Osteoblast (primary cell): ENCODE results near the gene TBX5. TPM values are rescaled to one million over a fixed set of nuclear protein-coding genes. Genes with fewer than 3 reads are reported as not detected.

Experiments
- DNase-seq: peaks from one replicate; pipeline ENCODE4 v3.0.0; 2011; ENCODE audit warnings: low spot score, mixed read lengths; ENCODE audit not compliant: insufficient read length; ENCODE audit errors: missing footprints
- H2AFZ ChIP-seq: 2 replicates; pipeline ENCODE4 v1.6.0; 2011; ENCODE audit warnings: mild to moderate bottlenecking, low read length
- H3K27ac ChIP-seq: 2 replicates; pipeline ENCODE4 v1.5.1; 2011; ENCODE audit warnings: mild to moderate bottlenecking, low read depth, low read length, moderate library complexity
- H3K27me3 ChIP-seq: 2 replicates; pipeline ENCODE4 v1.6.0; 2012; ENCODE audit warnings: mild to moderate bottlenecking, control low read depth, inconsistent platforms, low read length, moderate library complexity; ENCODE audit not compliant: insufficient read depth
- H3K36me3 ChIP-seq: 2 replicates; pipeline ENCODE4 v1.5.1; 2011; ENCODE audit warnings: mild to moderate bottlenecking, low read length, control low read depth, moderate library complexity; ENCODE audit not compliant: insufficient read depth
- H3K4me1 ChIP-seq: 2 replicates; pipeline ENCODE4 v1.5.1; 2011; ENCODE audit warnings: mild to moderate bottlenecking, low read length, control low read depth, moderate library complexity; ENCODE audit not compliant: insufficient read depth
- H3K4me2 ChIP-seq: 2 replicates; pipeline ENCODE4 v1.6.0; 2011; ENCODE audit warnings: mild to moderate bottlenecking, low read length; ENCODE audit not compliant: insufficient read depth
- H3K4me3 ChIP-seq: fragments of 200-600 bp; sonication (generic); 3 replicates; pipeline ENCODE4 v1.5.1; 2012; ENCODE audit warnings: mild to moderate bottlenecking, low read length, inconsistent platforms; ENCODE audit not compliant: insufficient read depth
- H3K79me2 ChIP-seq: 2 replicates; pipeline ENCODE4 v1.6.0; 2012; ENCODE audit warnings: mild to moderate bottlenecking, low read length, control low read depth, inconsistent platforms; ENCODE audit not compliant: insufficient read depth
- H3K9me3 ChIP-seq: 2 replicates; pipeline ENCODE4 v1.5.1; 2011; ENCODE audit warnings: low read depth, low read length, control low read depth
- H4K20me1 ChIP-seq: 2 replicates; pipeline ENCODE4 v1.6.0; 2012; ENCODE audit warnings: mild to moderate bottlenecking, low read length, control low read depth; ENCODE audit not compliant: insufficient read depth
- total RNA-seq: library from RNA; depleted of rRNA; stranded (reverse); fragments of >200 nt; gene quantifications from 2 replicates; pipeline ENCODE4 v1.2.3, GENCODE V29; 2012
- TF ChIP-seq, protein P1 (sequence below): IDR thresholded peaks from 2 replicates; pipeline ENCODE4 v1.5.1; 2011; ENCODE audit warnings: mild to moderate bottlenecking, low read depth, low read length, moderate library complexity; ENCODE audit errors: extremely low read depth

The TBX5 gene
- total RNA-seq, 1 donor = not detected

DNA sequence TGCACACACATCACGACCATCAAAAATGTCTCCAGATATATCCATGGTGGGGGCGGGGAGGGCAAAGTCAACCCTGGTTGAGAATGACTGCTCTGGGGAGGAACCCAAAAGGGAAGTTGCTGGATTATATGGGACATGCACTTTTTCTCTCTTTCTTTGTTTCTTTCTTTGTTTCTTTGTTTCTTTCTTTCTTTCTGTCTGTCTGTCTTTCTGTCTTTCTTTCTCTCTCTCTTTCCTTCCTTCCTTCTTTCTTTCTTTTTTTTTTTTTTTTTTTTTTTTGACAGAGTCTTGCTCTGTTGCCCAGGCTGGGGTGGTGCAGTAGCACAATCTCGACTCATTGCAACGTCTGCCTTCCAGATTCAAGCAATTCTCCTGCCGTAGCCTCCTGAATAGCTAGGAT lies 71.5 kb downstream of the TBX5 start:
- Histone ChIP-seq H3K4me3 (no peak overlapping the region), H2AFZ (no peak overlapping the region), H3K4me1 (no peaks in the 10 kb centered on the region), H3K27me3 (no peaks in the 10 kb centered on the region), H3K9me3 (no peaks in the 10 kb centered on the region), H4K20me1 (no peaks in the 10 kb centered on the region), H3K79me2 (no peaks in the 10 kb centered on the region), H3K27ac (no peak overlapping the region), H3K36me3 (no peaks in the 10 kb centered on the region), H3K4me2 (no peak overlapping the region)
- TF ChIP-seq, protein P1, sequence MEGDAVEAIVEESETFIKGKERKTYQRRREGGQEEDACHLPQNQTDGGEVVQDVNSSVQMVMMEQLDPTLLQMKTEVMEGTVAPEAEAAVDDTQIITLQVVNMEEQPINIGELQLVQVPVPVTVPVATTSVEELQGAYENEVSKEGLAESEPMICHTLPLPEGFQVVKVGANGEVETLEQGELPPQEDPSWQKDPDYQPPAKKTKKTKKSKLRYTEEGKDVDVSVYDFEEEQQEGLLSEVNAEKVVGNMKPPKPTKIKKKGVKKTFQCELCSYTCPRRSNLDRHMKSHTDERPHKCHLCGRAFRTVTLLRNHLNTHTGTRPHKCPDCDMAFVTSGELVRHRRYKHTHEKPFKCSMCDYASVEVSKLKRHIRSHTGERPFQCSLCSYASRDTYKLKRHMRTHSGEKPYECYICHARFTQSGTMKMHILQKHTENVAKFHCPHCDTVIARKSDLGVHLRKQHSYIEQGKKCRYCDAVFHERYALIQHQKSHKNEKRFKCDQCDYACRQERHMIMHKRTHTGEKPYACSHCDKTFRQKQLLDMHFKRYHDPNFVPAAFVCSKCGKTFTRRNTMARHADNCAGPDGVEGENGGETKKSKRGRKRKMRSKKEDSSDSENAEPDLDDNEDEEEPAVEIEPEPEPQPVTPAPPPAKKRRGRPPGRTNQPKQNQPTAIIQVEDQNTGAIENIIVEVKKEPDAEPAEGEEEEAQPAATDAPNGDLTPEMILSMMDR = no peak
- DNase-seq = no peak

DNA sequence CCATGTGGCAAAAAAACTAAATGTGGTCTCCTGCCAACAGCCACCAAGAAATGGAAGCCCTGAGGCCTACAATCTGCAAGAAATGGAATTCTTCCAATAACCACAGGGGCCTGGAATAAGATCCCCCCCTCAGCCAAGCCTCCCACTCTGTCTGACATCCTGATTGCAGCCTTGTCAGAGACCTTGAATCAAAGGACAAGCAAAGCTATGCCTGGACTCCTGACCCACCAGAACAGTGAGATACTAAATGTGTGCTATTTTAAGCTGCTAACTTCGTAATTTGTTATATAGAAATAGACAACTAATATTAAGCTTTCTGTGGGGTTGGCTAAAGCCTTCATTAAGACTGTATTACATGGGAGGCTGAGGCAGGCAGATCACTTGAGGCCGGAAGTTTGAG lies 77.7 kb downstream of the TBX5 start:
- H3K4me3 ChIP-seq = no peak overlapping the region
- H3K4me2 ChIP-seq = no peak overlapping the region
- no peak overlapping the region for H3K27ac ChIP-seq
- no peaks in the 10 kb centered on the region for H3K36me3 ChIP-seq
- TF ChIP-seq, protein P1 = no peak
- H3K9me3 ChIP-seq = no peaks in the 10 kb centered on the region
- no peaks in the 10 kb centered on the region for H3K4me1 ChIP-seq
- no peaks in the 10 kb centered on the region for H3K27me3 ChIP-seq
- no peak overlapping the region for H2AFZ ChIP-seq
- no peak for DNase-seq
- H4K20me1 ChIP-seq = no peaks in the 10 kb centered on the region
- no peaks in the 10 kb centered on the region for H3K79me2 ChIP-seq

DNA sequence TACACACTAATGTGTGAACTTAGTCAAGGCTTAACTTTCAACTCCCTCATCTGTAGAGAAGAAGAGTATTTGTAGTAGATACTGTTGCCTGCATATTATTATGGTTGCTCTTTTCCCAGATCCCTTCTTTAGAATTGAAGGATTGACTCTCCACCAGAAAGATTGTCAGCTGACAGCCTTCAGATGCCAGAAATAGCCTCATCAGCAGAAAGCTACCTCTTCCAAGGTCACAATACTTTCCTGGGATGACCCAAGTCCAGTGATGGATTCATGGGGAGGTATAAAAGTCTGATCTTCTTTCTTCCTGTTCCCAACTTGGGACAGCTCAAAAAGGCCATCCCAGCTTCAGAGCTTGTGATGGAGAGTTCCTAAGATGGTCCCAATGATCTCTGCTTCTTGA lies 78.2 kb downstream of the TBX5 start:
- Histone ChIP-seq H3K9me3 (no peaks in the 10 kb centered on the region), H3K27ac (no peak overlapping the region), H2AFZ (no peak overlapping the region), H3K36me3 (no peaks in the 10 kb centered on the region), H3K4me2 (no peak overlapping the region), H3K27me3 (no peaks in the 10 kb centered on the region), H4K20me1 (no peaks in the 10 kb centered on the region), H3K4me3 (no peak overlapping the region), H3K79me2 (no peaks in the 10 kb centered on the region), H3K4me1 (no peaks in the 10 kb centered on the region)
- TF ChIP-seq, protein P1 = no peak
- DNase-seq = no peak

DNA sequence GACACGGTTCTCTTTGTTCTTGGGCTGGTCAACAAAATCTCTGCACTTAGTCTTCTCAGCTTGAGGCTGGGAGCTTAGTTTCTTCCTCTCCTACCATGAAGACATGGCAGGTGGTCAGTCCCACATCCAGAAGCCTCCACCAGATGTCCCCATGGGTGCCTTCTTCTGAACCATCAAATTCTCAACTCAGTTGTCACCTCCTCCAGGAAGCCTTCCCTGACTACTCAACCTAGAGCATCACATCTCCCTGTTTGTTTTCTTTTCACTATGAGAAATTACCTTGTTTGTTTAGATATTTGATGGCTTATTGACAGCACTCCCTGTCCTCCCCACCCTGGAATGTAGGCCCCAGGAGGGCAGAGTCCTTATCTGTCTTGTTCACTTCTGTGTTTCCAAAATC lies 84.4 kb downstream of the TBX5 start:
- TF ChIP-seq, protein P1 = no peak
- no peaks in the 10 kb centered on the region for H3K27me3 ChIP-seq
- no peaks in the 10 kb centered on the region for H3K4me1 ChIP-seq
- no peak overlapping the region for H3K4me3 ChIP-seq
- H3K36me3 ChIP-seq = no peaks in the 10 kb centered on the region
- no peaks in the 10 kb centered on the region for H3K79me2 ChIP-seq
- DNase-seq = no peak
- H3K27ac ChIP-seq = no peak overlapping the region
- no peaks in the 10 kb centered on the region for H3K9me3 ChIP-seq
- H3K4me2 ChIP-seq = no peak overlapping the region
- H4K20me1 ChIP-seq = no peaks in the 10 kb centered on the region
- no peak overlapping the region for H2AFZ ChIP-seq
